ENCODE measurements around the gene METTL25. TPM values are rescaled to one million over a fixed set of nuclear protein-coding genes. Genes with fewer than 3 reads are reported as not detected.

METTL25 gene
- total RNA-seq, 1 donor from 2014 or later: 9.6 TPM

DNA sequence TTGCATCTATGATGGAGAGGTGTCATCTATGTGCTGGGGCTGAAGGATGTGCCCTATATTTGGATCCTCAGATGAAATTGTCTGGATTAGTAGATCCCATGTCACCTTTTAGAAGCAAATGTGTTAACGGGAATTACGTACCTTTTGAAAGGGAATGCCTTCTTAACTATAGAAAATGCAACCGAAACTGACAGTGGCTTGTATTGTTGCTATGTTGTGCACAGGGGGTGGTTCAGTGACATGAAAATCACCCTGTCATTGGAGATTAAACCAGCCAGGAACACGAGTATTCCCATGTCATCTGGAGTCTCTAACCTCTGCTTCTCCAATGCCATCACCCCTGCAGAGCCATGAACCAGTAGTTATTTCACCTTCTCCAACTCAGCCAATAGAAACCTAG lies 110.2 kb downstream of the METTL25 start:
- intact Hi-C loops (cut with micrococcal nuclease): no loop called here

DNA sequence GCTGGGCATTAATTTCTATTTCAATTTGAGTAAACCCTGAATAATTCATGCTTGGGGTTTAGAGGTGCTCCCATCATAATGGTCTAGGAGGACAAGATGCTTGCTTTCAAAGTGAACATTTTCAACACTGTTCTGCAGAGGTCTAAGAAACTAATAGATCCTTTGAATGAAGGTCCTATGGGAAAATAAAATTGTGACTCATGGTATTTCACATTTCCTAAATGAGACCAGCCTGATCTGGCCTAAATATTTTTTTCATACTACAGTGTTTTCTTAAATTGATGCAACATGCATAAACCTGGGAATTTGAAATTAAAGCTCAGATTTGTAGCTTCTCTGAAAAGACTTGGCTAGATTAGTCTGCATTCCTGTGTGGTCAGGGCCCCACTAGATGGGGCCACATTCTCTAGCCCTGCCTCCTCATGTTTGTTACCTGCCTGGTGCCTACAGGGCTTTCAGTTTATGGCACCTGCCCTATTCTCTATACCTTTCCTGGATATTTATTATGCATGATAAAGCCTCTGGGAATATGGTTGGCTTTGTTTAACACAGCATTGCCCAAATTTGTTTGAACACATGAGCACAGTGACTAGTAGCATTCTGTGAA lies 112.7 kb downstream of the METTL25 start:
- intact Hi-C loops (cut with micrococcal nuclease): no loop called here

DNA sequence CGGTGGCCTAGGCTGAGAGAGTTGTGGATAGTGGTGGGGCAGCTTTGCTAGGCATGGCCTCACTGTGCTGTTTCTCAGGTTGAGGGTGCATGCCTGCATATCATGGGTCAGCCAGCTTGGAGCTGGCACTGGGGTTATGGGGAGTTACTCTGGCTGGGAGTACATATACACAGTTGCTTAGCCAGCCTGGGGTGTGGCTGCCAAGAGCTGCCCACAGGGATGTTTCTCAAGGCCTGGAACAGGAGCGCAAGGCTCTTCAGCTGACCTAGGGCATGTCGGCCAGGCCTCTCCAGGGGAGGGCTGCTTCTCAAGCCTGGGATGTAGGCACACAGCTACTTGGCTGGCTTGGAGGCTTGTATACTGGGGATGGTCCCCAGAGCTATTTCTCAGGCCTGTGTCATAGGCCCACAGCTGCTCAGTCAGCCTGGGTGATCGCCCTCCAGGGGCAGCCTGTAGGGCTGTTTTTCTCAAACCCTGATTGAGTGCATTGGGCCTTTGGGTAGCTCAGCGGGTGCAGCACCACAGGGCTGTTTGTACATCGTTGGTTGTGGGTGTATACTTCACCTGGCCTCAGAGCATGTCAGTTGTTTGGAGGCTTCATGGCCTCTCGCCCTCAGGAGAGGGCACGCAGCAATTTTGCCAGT lies 114.9 kb downstream of the METTL25 start:
- intact Hi-C loops (cut with micrococcal nuclease): no loop called here

GRCh38 chr12:82474181-82474797 lies 116.0 kb downstream of the METTL25 start:
- intact Hi-C loops (cut with micrococcal nuclease): no loop called here

- intact Hi-C loops (cut with micrococcal nuclease): no loop called here
These were observed 116.5 kb downstream of the METTL25 start for GRCh38 chr12:82474798-82475184.

DNA sequence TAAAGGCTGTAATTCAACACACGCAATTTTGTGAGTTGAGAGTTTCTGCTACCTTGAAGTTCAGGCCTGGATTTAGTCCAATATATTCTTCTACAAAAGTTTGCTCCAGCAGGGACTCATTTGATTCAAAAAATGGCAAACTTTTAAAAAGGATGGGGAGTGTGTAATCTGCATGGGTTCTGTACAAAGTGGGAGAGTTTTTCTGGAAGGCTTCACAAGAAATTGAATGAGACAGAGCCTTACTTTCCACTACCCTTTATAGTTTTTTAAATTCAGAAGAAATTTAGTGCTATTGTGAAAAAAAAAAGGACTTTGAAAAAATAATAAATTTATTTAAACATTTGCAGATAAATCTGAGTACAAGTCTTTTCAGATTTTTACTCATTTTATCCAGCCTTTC lies 116.9 kb downstream of the METTL25 start:
- intact Hi-C loops (cut with micrococcal nuclease): no loop called here

DNA sequence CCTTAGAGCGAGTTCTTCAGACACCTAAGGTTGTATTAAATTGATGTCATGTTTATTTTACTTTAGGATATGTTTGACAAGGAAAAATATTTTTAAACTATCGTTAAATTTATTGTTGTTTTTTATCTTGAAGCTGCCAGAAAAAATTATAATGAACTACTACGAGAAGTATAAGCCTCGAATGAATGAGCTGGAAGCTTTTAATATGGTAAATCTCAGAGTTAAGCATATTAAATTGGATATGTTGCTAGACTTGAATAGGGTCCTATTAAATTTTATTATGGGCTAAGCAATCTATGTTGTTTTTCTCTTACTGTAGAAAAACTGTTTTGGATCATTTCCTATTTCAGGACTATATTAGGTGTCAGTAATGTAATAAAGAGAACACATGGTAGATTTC lies 118.2 kb downstream of the METTL25 start:
- intact Hi-C loops (cut with micrococcal nuclease): no loop called here

DNA sequence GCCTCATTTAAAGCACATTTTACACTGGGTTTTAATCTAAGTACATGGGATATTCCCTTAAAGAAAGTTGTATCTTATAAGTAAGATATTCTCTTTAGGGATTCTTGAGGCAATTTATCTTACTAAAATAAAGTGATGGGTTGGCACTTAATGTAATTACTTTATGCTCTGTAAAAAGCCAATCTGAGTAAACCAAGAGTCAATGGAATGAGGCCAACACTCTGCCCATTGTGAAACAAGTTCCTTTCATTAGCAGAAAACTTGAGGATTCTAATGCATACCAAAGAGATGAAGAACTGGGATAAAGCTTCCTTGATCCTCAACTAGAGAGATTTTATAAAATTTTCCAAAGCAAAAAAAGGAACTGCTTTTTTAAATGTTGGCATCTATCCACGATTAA lies 121.2 kb downstream of the METTL25 start:
- intact Hi-C loops (cut with micrococcal nuclease): no loop called here

DNA sequence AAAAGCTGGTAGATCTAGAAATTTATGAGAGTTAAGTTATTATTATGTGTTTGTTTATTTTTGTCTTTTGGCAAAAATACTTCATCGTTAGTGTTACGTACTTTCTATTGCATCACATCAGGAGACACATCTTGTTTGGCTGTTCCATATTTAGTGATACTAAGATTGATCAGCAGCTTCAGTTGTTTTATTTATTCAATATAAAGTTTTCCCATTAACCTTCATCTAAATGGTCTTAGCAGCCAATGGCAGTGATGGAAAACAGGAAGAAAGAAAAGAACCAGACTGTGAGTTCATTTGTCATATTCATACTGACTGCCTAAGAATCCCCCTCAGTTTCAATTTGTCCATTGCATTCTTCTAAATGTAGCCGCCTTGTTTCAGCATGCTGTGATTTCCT lies 122.3 kb downstream of the METTL25 start:
- intact Hi-C loops (cut with micrococcal nuclease): no loop called here

DNA sequence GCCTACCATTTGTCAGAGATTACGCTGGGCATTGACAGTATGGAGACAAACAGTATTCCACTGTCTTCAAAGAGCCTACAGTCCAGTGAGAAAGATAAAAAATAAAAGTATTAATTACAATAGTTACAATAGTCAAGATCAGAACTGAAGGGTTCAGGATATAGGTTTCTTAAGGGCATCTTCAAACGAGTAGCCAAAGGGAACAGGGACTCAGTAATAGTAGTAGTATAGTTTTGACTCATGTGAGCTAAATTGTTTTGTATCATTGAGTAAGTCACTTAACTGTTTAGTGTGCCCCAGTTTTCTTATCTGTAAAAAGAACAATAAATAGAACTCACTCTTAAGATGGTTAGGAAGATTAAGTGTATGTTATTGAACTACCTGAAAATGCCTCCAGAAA lies 123.6 kb downstream of the METTL25 start:
- intact Hi-C loops (cut with micrococcal nuclease): no loop called here

DNA sequence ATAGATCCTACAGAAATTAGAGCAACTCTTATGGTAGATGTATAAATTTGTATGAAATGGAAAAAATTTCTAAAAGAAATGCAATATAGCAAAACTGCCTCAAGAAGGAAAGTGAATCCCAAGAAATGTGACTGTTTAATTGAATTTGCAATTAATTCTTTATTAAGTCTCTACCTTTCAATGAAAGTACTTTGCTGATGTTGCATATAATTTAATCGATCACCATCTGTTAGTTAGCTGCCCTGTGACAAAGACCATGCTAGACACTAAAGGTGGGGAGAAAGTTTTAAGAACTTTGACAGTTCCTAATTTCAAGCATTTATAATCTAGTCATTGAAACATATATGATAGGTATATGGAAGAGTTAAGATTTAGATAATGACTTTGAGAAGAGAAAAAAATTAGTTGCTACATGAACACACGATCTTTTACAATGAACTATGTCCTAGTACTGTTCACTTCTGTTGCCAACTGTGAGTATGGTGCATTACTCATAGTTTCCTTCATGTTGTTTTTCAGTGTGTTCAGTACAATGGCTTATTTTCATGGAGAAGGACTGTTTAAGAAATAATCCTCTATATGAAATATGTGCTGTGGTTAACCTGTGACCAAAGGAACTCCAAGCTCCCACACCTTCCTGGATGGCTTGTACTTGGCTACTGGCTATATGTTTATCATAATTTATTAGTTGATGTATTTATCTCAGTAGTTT lies 128.4 kb downstream of the METTL25 start:
- intact Hi-C loops (cut with micrococcal nuclease): no loop called here

- intact Hi-C loops (cut with micrococcal nuclease): no loop called here
These were observed 146.1 kb downstream of the METTL25 start for GRCh38 chr12:82504409-82504808.

DNA sequence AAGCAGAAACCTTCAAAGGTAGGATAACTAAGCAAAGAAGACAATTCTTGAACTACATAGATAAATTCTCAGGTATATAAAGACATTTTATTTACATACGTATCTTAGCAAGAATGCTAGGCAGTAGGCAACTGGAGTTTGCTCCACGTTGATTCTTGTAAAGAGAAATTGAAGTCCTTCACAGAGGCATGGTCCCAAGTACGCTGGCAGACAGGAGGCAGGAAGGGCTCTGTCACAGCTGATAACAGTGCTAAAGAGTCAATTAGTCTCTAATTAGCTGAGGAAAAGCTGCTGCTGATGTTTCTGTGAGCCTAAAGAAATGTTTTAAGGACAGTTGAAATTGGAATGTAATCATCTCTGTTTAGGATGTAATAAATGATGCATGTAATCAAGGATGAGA lies 146.8 kb downstream of the METTL25 start:
- intact Hi-C loops (cut with micrococcal nuclease): no loop called here

GRCh38 chr12:82507686-82508085 lies 149.4 kb downstream of the METTL25 start:
- intact Hi-C loops (cut with micrococcal nuclease): no loop called here

- intact Hi-C loops (cut with micrococcal nuclease): no loop called here
These were observed 152.1 kb downstream of the METTL25 start for GRCh38 chr12:82510386-82510785.

DNA sequence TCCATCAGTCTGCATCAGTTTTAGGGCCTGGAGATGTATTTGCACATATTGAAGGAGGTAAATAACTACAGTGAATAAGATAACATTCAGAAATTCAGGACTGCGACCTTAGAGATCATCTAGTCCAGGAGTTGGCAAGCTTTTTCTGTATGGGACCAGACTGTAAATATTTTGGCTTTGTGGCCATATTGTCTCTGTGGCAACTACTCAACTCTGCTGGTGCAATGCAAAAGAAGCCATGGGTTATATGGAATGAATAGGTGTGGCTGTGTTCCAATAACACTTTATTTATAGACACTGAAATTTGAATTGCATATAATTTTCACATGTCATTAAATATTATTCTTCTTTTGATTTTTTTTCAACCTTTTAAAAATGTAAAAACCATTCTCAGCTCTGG lies 156.6 kb downstream of the METTL25 start:
- intact Hi-C loops (cut with micrococcal nuclease): no loop called here

DNA sequence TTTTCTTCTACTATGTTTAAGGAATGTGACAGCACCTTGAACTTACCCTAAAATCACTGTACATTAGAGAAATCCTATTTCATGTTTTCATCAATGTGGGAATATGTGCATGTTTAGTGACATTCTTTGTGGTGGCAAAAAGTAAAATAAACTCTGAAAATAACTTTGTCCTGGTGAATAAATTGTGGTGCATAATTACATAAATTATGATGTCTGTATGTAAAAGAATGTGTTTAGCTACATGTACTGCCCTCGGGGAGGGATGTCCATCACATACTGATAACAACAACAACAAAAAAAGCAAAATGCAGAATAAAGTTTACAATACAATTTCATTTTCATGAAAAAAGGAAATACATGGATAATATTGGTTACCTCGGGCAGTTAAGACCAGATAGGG lies 157.3 kb downstream of the METTL25 start:
- intact Hi-C loops (cut with micrococcal nuclease): no loop called here

DNA sequence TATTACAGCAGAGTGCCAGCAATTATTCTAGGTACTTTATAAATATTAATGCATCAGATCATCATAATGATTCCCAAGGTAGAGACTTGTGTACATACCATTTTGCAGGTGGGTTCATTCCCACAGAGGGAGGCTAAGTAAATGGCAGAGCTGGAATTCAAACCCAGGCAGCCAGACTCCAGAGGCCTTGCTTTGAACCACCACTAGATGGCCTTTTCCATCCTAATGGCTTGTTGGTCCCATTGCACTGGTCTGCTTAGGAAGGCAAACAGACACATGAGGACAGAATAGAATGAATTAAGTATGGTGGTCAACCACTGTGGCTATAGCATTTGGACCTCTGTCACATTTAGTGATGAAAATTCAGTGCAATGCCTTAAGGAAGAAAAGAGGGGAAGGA lies 158.7 kb downstream of the METTL25 start:
- intact Hi-C loops (cut with micrococcal nuclease): no loop called here

DNA sequence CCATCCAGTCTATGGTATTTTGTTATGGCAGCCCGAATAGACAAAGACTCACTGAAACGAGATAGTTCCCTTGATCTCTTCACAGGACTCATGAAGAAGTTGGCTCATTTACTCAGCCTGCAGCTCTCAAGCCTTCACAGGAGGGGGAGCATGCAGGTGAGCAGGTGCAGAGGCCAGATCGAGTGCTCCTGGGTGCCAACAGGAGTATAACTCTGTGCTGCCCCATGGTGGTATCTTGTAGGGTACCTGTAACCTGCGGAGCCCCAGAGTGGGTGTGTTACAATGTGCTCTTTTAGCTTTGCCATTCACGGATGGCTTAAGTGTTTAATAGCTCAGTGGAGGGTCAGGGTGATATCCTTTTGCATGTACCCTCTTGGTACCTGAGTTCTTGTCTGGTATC lies 159.5 kb downstream of the METTL25 start:
- intact Hi-C loops (cut with micrococcal nuclease): no loop called here

DNA sequence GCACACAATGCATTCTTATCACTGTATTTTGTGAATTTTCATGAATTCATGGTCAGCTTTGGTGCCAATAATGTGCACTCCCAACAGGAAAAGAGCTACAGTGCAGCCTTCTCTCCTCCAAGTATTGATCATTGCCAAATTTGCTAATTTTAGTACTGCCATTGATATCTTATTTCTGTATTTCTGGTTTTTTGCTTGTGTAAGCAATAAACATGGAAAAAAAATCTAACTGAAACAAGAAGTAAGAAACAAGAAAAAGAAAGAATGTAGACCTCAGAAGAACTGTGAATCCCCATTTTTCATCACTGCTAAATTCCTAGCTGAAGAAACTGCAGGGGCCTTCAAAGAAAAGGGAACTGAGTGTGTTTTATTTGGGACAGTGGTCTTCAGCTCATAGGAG lies 161.2 kb downstream of the METTL25 start:
- intact Hi-C loops (cut with micrococcal nuclease): no loop called here

GRCh38 chr12:82522285-82522684 lies 164.0 kb downstream of the METTL25 start:
- intact Hi-C loops (cut with micrococcal nuclease): no loop called here

DNA sequence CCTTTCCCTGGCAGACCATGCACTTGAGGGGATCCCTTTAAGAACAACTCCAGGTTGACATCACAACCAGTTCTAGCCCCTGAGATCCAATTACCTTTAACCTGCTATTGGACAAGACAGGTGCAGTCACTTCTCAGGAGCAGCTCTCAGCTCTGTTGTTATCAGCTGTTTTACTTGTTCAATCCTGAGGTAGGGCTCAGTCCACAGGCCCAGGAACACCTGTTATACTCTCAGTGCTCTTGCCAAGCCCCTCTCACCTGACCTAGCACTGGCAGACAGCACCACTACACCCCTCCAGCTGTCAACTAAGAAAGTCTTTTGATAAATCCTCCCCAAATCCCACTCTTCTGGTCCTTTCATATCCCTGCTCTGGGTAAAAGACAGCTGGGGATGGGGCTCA lies 164.4 kb downstream of the METTL25 start:
- intact Hi-C loops (cut with micrococcal nuclease): no loop called here

All from T-helper 2 cell treated with Interferon-gamma antibody and Interleukin-4, amounts not matched to agents 100 ng/mL and 5 ng/mL, for 36 hours (primary cell).